ENCODE data around the gene ARL6IP5.

The ARL6IP5 gene, protein sequence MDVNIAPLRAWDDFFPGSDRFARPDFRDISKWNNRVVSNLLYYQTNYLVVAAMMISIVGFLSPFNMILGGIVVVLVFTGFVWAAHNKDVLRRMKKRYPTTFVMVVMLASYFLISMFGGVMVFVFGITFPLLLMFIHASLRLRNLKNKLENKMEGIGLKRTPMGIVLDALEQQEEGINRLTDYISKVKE

DNA sequence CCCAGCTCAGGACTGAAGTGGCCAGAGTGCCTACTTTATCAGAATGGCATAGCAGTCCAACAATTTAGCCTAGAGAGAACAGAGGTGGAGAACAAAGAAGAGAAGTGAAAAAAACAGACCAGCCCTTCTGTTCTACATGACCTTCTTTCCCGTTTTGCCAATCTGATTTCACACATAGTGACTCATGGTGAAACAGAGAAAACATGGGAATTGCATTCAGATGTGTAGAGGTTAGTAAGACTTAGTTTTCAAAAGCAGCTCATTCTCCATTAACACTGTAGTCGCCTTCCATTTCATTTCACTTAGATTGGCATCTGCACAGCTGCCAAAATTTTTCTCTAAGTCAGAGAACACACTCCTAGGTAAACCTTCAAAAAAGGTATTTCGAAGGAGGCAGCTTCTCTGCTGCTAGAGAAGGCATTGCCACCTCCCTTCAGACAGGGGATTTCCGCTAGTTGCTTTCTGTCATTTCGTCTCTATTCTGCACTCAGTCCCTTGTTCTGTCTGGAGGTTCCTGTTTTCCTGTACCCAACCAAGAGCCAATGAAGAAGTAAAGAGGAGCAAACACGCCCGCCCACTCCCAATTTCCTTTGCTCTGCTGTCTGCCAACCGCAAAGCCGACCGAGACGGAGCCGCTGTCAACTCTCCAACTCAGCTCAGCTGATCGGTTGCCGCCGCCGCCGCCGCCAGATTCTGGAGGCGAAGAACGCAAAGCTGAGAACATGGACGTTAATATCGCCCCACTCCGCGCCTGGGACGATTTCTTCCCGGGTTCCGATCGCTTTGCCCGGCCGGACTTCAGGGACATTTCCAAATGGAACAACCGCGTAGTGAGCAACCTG is at the start of gene ARL6IP5:
TSS of gene ARL6IP5 (plus strand) at position 612 of the 842 bp plus-strand sequence. CDS start at position 723, 111 bp downstream.
- DNase-seq (ENCODE audit: low read depth), result peak; percentile 80

- no peak for DNase-seq (ENCODE audit: low read depth)
These were observed 40.1 kb upstream of the ARL6IP5 start for GRCh38 chr3:69044608-69045007.

GRCh38 chr3:69048990-69049389 is 35.7 kb upstream of the ARL6IP5 start:
- no peak for DNase-seq (ENCODE audit: low read depth)

DNA sequence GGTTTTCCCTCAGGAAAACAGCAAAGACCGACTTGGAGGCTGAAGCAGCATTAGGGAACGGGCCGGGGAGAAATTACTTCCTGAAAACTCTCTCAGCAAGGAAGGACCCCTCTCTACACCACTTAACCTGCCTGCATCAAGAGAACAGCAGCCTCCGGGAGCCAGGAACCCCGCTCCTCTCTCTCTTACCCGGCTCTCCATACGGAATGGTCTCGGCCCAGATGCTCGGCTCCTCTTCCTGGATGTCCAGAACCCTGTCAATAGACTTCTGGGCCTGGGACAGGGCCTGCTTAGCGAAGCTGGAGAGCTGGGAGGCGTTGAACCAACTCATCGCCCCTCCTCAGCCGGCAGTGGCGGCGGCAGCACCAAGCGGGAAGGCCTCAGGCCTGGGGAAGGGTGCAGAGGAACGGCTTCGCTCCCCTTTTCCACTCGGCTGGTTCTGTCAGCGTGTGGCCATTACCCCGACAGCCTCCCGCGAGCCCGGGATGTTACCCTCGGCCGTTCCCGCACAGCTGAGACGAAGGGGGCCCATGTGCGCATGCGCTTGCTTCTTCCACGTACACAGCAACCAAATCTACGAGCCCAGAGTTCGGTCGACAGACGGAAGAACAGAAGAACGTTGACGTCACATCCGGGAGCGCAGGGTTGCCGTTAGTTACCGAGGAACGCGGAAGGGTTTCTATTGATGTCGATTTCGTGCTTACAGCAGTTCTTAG is 32.8 kb upstream of the ARL6IP5 start, which contains the start of gene TMF1:
TSS of gene TMF1 (minus strand) at position 578 of the 716 bp plus-strand sequence. CDS start at position 331, 247 bp downstream.
- DNase-seq (ENCODE audit: low read depth), result peak; percentile 97

DNA sequence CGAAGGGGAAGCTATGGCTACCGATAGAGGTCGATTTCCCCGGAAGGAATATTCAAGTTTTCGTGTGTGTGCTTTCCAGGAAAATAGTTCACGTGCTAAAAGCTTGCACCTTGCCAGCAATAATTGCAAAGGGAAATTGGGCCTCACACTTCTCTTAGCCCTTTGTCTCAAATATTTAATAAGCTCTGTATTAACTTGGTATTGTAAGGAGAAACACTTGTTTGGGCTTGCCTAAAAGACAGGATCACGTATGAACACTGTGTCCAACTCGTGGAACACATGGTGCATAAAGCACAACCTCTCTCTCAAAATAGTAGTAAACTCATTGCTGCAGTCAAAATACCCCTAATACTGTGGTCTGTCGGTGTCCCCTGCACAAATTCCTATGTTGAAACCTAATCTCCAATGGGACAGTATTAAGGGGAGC is 32.3 kb upstream of the ARL6IP5 start:
- DNase-seq (ENCODE audit: low read depth), result no peak

DNA sequence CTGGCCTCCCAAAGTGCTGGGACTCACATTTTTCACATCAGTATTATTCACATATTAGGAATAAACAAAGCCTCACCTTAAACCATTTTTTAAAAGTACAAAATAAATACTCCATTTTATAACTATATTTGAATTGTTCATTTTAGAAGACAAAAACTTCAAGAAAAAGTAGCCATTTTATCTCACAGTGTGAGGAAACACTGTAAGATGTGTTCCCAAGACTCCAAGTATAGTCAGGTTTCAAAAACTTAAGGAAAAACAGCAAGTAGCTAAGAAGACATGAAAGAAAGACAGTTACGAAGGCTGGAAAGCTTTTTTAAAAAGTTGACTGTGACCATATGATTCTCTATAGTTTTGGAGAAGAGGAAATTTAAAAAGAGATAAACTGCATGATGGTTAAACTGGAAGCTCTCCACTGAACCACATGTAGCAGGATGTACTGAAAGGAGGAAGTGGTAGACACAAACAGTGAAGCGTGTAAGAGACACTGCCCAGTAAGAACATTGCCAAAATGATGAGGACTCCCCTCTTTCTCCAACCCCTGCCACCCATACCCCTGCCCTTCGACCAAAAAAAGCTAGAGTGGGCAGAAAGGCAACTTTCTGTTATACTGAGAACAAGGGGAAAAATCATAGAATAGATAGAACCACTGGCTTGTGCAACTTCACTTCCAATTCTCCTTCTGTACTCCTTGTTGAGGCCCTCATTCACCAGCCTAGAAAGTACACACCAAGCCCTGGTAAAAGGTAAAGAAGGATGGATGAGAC is 26.4 kb upstream of the ARL6IP5 start:
- no peak for DNase-seq (ENCODE audit: low read depth)

- DNase-seq (ENCODE audit: low read depth), result no peak
These were observed 25.9 kb upstream of the ARL6IP5 start for GRCh38 chr3:69058947-69059224.

- no peak for DNase-seq (ENCODE audit: low read depth)
These were observed 25.0 kb upstream of the ARL6IP5 start for GRCh38 chr3:69059688-69060087.

DNA sequence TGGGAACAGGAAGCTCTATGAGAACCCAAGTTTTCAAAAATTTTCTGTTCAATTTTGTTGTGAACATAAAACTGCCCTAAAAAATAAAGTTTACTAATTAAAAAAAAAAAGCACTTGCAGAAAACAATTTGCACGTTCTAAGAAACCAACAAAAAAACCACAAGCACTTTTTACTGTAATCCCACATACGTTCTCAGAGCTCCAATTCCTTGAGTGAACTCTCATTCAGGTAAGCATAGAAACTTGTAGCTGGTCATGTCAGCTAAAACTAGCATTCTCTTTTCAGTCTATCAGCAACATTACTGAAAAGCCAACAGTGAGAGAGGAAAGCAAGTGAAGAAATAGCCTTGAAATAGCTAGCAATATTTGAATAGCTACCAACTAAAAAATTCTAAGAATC is 21.1 kb upstream of the ARL6IP5 start:
- no peak for DNase-seq (ENCODE audit: low read depth)

DNA sequence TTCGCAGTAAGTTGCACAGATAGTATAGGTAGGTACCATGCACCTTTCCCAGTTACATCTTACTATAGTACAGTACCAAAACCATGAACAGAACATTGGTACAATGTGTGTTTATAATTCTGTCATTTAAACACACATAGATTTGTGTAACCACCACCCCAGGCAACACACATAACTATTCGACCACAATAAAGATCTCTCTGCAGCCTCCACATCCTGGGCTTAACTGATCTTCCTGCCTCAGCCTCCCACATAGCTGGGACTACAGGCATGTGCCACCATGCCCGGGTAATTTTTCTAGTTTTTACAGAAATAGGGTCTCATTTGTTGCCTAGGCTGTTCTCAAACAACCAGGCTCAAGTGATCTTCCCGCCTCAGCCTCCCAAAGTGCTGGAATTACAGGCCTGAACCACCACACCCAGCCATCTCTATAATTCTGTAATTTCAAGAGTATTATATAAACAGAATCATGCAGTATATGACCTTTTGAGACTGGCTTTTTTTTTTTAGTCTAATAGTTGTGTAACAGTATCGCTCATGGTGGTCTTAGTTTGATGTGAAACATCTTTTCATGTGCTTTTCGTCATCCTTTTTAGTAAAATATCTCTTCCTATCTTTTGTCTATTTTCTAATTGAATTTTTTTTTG is 19.3 kb upstream of the ARL6IP5 start:
- no peak for DNase-seq (ENCODE audit: low read depth)

DNA sequence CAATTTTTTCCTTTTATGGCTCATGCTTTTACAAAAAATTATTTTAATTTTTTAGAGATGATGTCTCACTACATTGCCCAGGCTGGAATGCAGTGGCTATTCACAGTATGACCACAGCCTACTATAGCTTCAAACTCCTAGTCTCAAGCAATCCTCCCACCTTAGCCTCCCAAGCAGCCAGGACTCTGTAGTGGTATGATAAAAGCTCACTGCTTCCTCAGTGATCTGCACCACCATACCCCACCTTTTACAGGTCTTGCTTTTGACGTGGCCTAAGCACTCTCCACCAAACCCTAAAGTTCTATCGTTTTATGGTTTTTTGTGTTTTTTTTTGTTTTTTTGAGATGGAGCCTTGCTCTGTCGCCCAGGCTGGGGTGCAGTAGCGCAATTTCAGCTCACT is 18.6 kb upstream of the ARL6IP5 start:
- no peak for DNase-seq (ENCODE audit: low read depth)

DNA sequence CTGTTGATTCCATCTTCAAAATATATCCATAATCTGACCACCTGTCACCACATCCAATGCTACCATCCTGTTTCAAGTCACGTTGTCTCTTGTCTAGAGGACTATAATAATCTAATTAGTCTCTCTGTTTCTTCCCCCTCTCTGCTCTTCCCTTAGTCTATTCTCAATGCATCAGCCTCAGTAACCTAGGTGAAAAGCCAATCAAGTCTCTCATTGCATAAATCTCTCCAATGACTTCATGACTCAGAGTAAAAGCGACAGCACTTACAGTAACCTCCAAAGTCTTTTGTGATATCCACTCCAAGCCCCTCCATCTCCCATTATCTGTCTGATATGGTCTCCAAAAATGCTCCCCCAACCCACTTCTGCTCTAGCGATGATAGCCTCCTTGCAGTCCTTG is 11.8 kb upstream of the ARL6IP5 start:
- no peak for DNase-seq (ENCODE audit: low read depth)

DNA sequence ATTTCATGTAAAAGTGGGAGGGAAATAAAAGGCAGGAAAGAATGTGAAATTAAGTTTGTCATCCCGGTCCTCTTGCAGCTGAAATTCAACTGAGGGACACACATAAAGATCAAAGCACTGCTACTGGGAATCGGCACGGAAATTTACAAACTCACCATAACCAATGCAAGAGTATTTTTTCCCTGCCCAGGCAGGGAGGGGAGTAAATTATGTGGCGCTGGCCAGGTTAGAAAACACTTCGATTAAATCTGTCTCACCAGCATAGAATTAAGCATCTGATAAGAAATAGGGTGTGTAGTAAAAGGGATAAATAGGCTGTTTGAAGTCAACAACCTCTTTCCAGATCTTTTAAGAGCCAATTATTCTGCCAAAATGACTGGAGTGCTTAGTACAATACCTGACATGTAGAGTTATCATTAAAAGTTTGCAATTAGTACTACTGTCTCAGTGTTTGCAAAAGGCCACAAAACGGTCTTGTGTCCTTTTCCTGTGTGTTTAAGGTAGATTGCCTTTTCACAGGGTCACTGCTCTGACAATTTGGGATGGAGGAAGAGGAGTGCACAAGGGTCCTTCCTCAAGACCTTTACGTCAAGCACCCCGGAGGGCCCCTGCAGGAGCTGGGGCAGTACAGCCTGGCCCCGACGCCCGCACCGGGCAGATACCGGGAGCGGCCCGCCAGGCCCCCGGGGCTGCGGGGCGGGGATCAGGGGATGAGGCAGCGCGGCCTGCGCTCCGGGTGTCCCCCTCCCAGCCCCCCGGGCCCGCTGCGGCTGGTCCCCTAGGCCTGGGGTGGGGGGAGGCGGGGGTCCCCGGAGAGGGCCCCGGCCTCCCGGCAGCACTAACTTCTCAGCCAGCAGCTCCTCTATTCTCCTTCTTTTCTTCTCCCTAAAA is 5.2 kb upstream of the ARL6IP5 start:
- DNase-seq (ENCODE audit: low read depth), result no peak

- DNase-seq (ENCODE audit: low read depth), result peak; percentile 93
These were observed 4.4 kb upstream of the ARL6IP5 start, which contains the start of gene UBA3 for GRCh38 chr3:69080233-69080920. TSS of gene UBA3 (minus strand) at chr3:69080365. CDS start at chr3:69080353, 12 bp downstream.

DNA sequence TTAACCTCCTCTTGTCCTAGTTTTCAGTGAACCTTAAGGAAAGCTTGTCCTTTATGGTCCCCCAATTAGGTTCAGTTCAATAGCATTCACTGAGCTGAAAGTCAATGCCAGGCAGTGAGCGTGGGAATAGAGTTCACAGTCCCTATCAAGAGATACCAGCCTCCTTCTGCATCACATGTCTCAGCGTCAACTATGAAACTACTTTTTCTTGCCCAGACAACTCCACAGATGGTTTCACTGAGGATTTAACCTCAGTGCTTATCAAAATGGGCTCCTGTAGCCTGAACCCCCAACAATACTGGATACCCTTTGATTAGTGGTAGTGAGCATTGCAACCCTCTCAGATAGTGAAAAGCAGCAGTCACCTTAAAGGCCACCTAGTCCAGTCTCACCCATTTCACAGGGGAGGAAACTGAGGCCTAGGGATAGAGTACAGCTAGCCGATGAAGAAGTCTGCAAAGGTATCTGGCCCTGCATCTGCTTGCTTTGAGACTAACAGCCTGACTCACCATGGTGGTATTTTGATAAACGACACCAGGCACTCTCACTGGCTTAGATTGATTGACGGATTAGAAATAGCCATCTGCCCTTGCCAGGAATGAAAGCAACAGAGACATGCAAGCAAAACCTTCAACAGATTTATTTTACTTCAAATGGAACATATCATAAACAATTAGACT is 3.0 kb upstream of the ARL6IP5 start:
- DNase-seq (ENCODE audit: low read depth), result no peak

GRCh38 chr3:69082361-69082760 is 2.4 kb upstream of the ARL6IP5 start:
- DNase-seq (ENCODE audit: low read depth), result no peak

- DNase-seq (ENCODE audit: low read depth), result peak; percentile 29
These were observed 1.9 kb upstream of the ARL6IP5 start for GRCh38 chr3:69082805-69083204.

- DNase-seq (ENCODE audit: low read depth), result peak; percentile 11
These were observed 563 bp downstream of the ARL6IP5 start for GRCh38 chr3:69085168-69085832.
